ENCODE data around the gene TRPC4.

DNA sequence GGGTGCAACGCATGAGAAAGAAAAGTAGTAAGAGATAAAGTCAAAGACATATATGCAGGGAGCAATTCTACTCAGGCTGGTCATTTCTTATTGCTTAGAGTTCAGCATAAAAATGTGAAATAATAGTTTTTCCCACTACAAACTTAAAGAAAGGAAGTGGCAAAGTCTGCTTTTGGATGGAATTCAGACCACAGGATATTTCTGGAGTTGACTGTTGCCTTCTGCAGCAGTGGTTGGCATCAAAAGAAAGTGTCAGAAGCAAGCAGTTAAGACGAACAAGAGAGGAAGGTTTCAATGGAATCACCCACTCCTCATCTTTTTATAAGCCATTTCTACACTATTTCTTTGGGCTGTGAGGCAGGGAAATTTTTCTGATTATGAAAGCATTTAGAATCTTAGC is 36.2 kb upstream of the TRPC4 start:
- TF ChIP-seq, protein P1, sequence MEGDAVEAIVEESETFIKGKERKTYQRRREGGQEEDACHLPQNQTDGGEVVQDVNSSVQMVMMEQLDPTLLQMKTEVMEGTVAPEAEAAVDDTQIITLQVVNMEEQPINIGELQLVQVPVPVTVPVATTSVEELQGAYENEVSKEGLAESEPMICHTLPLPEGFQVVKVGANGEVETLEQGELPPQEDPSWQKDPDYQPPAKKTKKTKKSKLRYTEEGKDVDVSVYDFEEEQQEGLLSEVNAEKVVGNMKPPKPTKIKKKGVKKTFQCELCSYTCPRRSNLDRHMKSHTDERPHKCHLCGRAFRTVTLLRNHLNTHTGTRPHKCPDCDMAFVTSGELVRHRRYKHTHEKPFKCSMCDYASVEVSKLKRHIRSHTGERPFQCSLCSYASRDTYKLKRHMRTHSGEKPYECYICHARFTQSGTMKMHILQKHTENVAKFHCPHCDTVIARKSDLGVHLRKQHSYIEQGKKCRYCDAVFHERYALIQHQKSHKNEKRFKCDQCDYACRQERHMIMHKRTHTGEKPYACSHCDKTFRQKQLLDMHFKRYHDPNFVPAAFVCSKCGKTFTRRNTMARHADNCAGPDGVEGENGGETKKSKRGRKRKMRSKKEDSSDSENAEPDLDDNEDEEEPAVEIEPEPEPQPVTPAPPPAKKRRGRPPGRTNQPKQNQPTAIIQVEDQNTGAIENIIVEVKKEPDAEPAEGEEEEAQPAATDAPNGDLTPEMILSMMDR (IDR thresholded peaks at IDR 0.05; ENCODE audit: extremely low read depth in 1 of 2, insufficient read depth in 1 of 2, low read depth in 1 of 2, low read length in 2 of 2), result no peak
- TF ChIP-seq EZH2 (IDR thresholded peaks at IDR 0.05; ENCODE audit: borderline replicate concordance, low read depth, low read length, severe bottlenecking), result no peak
- TF ChIP-seq POLR2AphosphoS5 (IDR thresholded peaks at IDR 0.05; ENCODE audit: insufficient read depth, low read depth, low read length), result no peak
- TF ChIP-seq, protein P2, sequence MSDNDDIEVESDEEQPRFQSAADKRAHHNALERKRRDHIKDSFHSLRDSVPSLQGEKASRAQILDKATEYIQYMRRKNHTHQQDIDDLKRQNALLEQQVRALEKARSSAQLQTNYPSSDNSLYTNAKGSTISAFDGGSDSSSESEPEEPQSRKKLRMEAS (IDR thresholded peaks at IDR 0.05; ENCODE audit: insufficient read depth, insufficient read length), result no peak
- TF ChIP-seq POLR2A (IDR thresholded peaks at IDR 0.05; ENCODE audit: low read depth, low read length), result no peak
- no peak for TF ChIP-seq FOS (IDR thresholded peaks at IDR 0.05; ENCODE audit: borderline replicate concordance, insufficient read depth, low read length)

Data from endothelial cell of umbilical vein (primary cell).